Mammary microvascular endothelial cell (primary cell): ENCODE measurements around the gene RIN3. TPM values are rescaled to one million over a fixed set of nuclear protein-coding genes. Genes with fewer than 3 reads are reported as not detected.

Experiments used
- total RNA-seq: library from RNA; depleted of rRNA; stranded (reverse); fragments of >200 nt; gene quantifications from 2 replicates; pipeline ENCODE4 v1.2.3, GENCODE V29; 2015

RIN3 gene
- 4.0 and 5.0 TPM in 2 replicates for total RNA-seq

GRCh38 chr14:92513204-92513965 lies at the start of gene RIN3:
RIN3 (plus strand) TSS chr14:92513781; CDS start chr14:92513933, 152 bp downstream.

Other genes starting within 250 kb of the RIN3 start
- not detected in 2 replicates for gene SLC24A4, start 190.6 kb upstream of the RIN3 start, total RNA-seq
- 53.2 and 55.3 TPM in 2 replicates for gene LGMN, start 234.8 kb downstream of the RIN3 start, total RNA-seq